GM23338 (cell line): ENCODE measurements around the gene ZNF208. TPM values are rescaled to one million over a fixed set of nuclear protein-coding genes. Genes with fewer than 3 reads are reported as not detected.

Experiments
- ATAC-seq: fragments of 200-7000 bp; cut with Tn5 transposase; 3 replicates; pipeline ENCODE4 v1.9.1; 2020
- DNase-seq: peaks from one replicate; pipeline ENCODE4 v3.0.0-alpha.2; 2015; ENCODE audit warnings: low spot score
- H2AFZ ChIP-seq: fragments of 200-600 bp; sonication (generic); 2 replicates; pipeline ENCODE4 v1.8.0; 2016; ENCODE audit warnings: antibody characterized with exemption, mild to moderate bottlenecking, moderate library complexity
- H3F3A ChIP-seq: fragments of 200-600 bp; sonication (generic); replicated peaks from 2 replicates; pipeline ENCODE4 v1.8.0; 2017; ENCODE audit warnings: antibody characterized with exemption, mixed run types, low read depth
- H3K27ac ChIP-seq: fragments of 200-600 bp; sonication (generic); 2 replicates; pipeline ENCODE4 v1.6.1; 2016; ENCODE audit warnings: low read depth
- H3K27me3 ChIP-seq: fragments of 200-600 bp; sonication (generic); 2 replicates; pipeline ENCODE4 v1.8.0; 2016; ENCODE audit warnings: mild to moderate bottlenecking, mixed run types, moderate library complexity; ENCODE audit not compliant: insufficient read depth
- H3K36me3 ChIP-seq: fragments of 200-600 bp; sonication (generic); 2 replicates; pipeline ENCODE4 v1.8.0; 2016; ENCODE audit warnings: mild to moderate bottlenecking; ENCODE audit not compliant: insufficient read depth
- H3K4me1 ChIP-seq: fragments of 200-600 bp; sonication (generic); 2 replicates; pipeline ENCODE4 v1.8.0; 2016; ENCODE audit warnings: mild to moderate bottlenecking, moderate library complexity; ENCODE audit not compliant: insufficient read depth
- H3K4me2 ChIP-seq: fragments of 200-600 bp; sonication (generic); 2 replicates; pipeline ENCODE4 v1.7.1; 2017; ENCODE audit warnings: mixed run types
- H3K4me3 ChIP-seq: fragments of 200-600 bp; sonication (generic); 2 replicates; pipeline ENCODE4 v1.6.1; 2016; ENCODE audit warnings: mixed run types
- H3K79me2 ChIP-seq: fragments of 200-600 bp; sonication (generic); replicated peaks from 2 replicates; pipeline ENCODE4 v1.8.0; 2017; ENCODE audit warnings: mild to moderate bottlenecking; ENCODE audit not compliant: insufficient read depth
- H3K9me2 ChIP-seq: fragments of 200-600 bp; sonication (generic); 2 replicates; pipeline ENCODE4 v1.8.0; 2017; ENCODE audit not compliant: insufficient read depth
- H4K20me1 ChIP-seq: fragments of 200-600 bp; sonication (generic); replicated peaks from 2 replicates; pipeline ENCODE4 v1.8.0; 2017; ENCODE audit warnings: mild to moderate bottlenecking; ENCODE audit not compliant: insufficient read depth
- H3K27ac Mint-ChIP-seq: 2 replicates; pipeline ENCODE4 v1.8.0; 2020; ENCODE audit warnings: inconsistent platforms, mild to moderate bottlenecking, moderate library complexity, mixed read lengths
- H3K27me3 Mint-ChIP-seq: 3 replicates; pipeline ENCODE4 v1.8.0; 2022; ENCODE audit warnings: low read depth, mild to moderate bottlenecking, moderate library complexity, mixed read lengths, inconsistent platforms; ENCODE audit not compliant: insufficient read depth, poor library complexity
- H3K36me3 Mint-ChIP-seq: 3 replicates; pipeline ENCODE4 v1.8.0; 2021; ENCODE audit warnings: low read depth, mild to moderate bottlenecking, inconsistent platforms, moderate library complexity, mixed read lengths
- H3K4me1 Mint-ChIP-seq: 3 replicates; pipeline ENCODE4 v1.8.0; 2020; ENCODE audit warnings: mild to moderate bottlenecking, inconsistent platforms, mixed read lengths
- H3K4me3 Mint-ChIP-seq: 3 replicates; pipeline ENCODE4 v1.8.0; 2021; ENCODE audit warnings: moderate library complexity, mild to moderate bottlenecking, inconsistent platforms, mixed read lengths
- H3K9me3 Mint-ChIP-seq: 3 replicates; pipeline ENCODE4 v1.8.0; 2020; ENCODE audit warnings: moderate library complexity, mild to moderate bottlenecking, inconsistent platforms, mixed read lengths
- CREB1 ChIP-seq: fragments of 250-450 bp; sonication (Bioruptor Pico); IDR thresholded peaks from 2 replicates; pipeline ENCODE4 v1.5.0; 2020; ENCODE audit warnings: low read depth, mild to moderate bottlenecking, moderate library complexity
- CTCF ChIP-seq, 2 experiments: fragments of 200-600 bp in 1 of 2; sonication (generic) in 1 of 2; conservative IDR thresholded peaks; 2 replicates each; pipeline versions ENCODE4 v1.5.1 to v1.6.1; 2016 to 2017; ENCODE audit warnings: antibody characterized with exemption in 2 of 2, low read depth in 2 of 2, mild to moderate bottlenecking in 2 of 2, moderate library complexity in 1 of 2
- ETS1 ChIP-seq: IDR thresholded peaks from 2 replicates; pipeline ENCODE4 v1.6.1; 2016; ENCODE audit warnings: antibody characterized with exemption
- EZH2 ChIP-seq: fragments of 200-600 bp; sonication (generic); IDR thresholded peaks from one replicate; pipeline ENCODE4 v1.8.0; 2017; ENCODE audit warnings: antibody characterized with exemption, mild to moderate bottlenecking, low read depth; ENCODE audit not compliant: unreplicated experiment
- EZH2phosphoT487 ChIP-seq: fragments of 200-600 bp; sonication (generic); IDR thresholded peaks from one replicate; pipeline ENCODE4 v1.8.1; 2018; ENCODE audit warnings: antibody characterized with exemption; ENCODE audit not compliant: unreplicated experiment
- JUNB ChIP-seq: IDR thresholded peaks from one replicate; pipeline ENCODE4 v1.6.1; 2016; ENCODE audit warnings: antibody characterized with exemption; ENCODE audit not compliant: unreplicated experiment
- NANOG ChIP-seq: IDR thresholded peaks from 2 replicates; pipeline ENCODE4 v1.6.1; 2016; ENCODE audit warnings: antibody characterized with exemption, borderline replicate concordance
- POLR2AphosphoS5 ChIP-seq: IDR thresholded peaks from 2 replicates; pipeline ENCODE4 v1.6.1; 2016; ENCODE audit warnings: antibody characterized with exemption, low read depth
- REST ChIP-seq: IDR thresholded peaks from one replicate; pipeline ENCODE4 v1.6.1; 2018; ENCODE audit warnings: antibody characterized with exemption; ENCODE audit not compliant: unreplicated experiment
- STAT1 ChIP-seq: IDR thresholded peaks from one replicate; pipeline ENCODE4 v1.6.1; 2016; ENCODE audit warnings: antibody characterized with exemption; ENCODE audit not compliant: unreplicated experiment
- ZNF114 ChIP-seq: fragments of 250-450 bp; sonication (Bioruptor Pico); IDR thresholded peaks from 2 replicates; pipeline ENCODE4 v1.5.0; 2020; ENCODE audit warnings: mild to moderate bottlenecking, moderate library complexity
- ZNF331 ChIP-seq: fragments of 250-450 bp; sonication (Bioruptor Pico); IDR thresholded peaks from 2 replicates; pipeline ENCODE4 v1.5.0; 2020; ENCODE audit warnings: low read depth, mild to moderate bottlenecking, moderate library complexity
- ZNF462 ChIP-seq: fragments of 250-450 bp; sonication (Bioruptor Pico); IDR thresholded peaks from 2 replicates; pipeline ENCODE4 v1.5.0; 2020; ENCODE audit warnings: mild to moderate bottlenecking, moderate library complexity
- polyA plus RNA-seq: library from polyadenylated mRNA; unstranded; fragments of >200 nt; fragmentation: Nextera tagmentation; extraction: Ambion mirVana; gene quantifications from 2 replicates; pipeline ENCODE4 v1.2.1, GENCODE V29; 2016
- total RNA-seq: library from RNA; depleted of rRNA; stranded (reverse); fragments of >200 nt; shearing (Covaris generic); gene quantifications from 2 replicates; pipeline ENCODE4 v1.2.3, GENCODE V29; 2014

The ZNF208 gene
- total and polyA plus RNA-seq, 2 experiments from 2014 or later: 1.1 TPM; not detected in 1

- H3F3A ChIP-seq: no peaks in the 10 kb centered on the region
These were observed 15.9 kb upstream of the ZNF208 start for GRCh38 chr19:22026687-22027086.

More at GRCh38 chr19:22026687-22027086, 15.9 kb upstream of the ZNF208 start:
- no peaks in the 10 kb centered on the region for H3K4me1 ChIP-seq
- H3K79me2 ChIP-seq: no peaks in the 10 kb centered on the region
- DNase-seq (no peak), ATAC-seq (no peak)
- no peak for TF ChIP-seq STAT1
- no peak for TF ChIP-seq ZNF462 (CRISPR knock-in tag)
- no peak for TF ChIP-seq POLR2AphosphoS5
- TF ChIP-seq REST: no peak
- no peak for TF ChIP-seq NANOG
- TF ChIP-seq ZNF331 (CRISPR knock-in tag): no peak
- TF ChIP-seq ETS1: no peak
- no peak for TF ChIP-seq EZH2phosphoT487
- TF ChIP-seq JUNB: no peak
- no peak for TF ChIP-seq CTCF (conservative IDR thresholded peaks at IDR 0.05; ENCODE audit: low read depth in 2 of 2)
- no peak for TF ChIP-seq CREB1
- TF ChIP-seq EZH2: no peak
- no peak for TF ChIP-seq ZNF114 (CRISPR knock-in tag)
- H3K9me2 ChIP-seq: no peaks in the 10 kb centered on the region
- Mint-ChIP-seq H3K36me3 (peaks cover 37% of the 10 kb centered on the region), H3K4me1 (no peaks in the 10 kb centered on the region), H3K4me3 (no peak overlapping the region), H3K27ac (no peak overlapping the region), H3K9me3 (peaks cover 98% of the 10 kb centered on the region), H3K27me3 (peaks cover 7% of the 10 kb centered on the region)
- no peak overlapping the region for H3K27ac ChIP-seq
- H4K20me1 ChIP-seq: no peaks in the 10 kb centered on the region
- H3K4me2 ChIP-seq: no peak overlapping the region
- H3K27me3 ChIP-seq: no peaks in the 10 kb centered on the region
- H3K36me3 ChIP-seq: no peaks in the 10 kb centered on the region
- no peak overlapping the region for H2AFZ ChIP-seq
- H3K4me3 ChIP-seq: no peak overlapping the region
